BJ (cell line): ENCODE results near the gene ESM1. TPM values are rescaled to one million over a fixed set of nuclear protein-coding genes. Genes with fewer than 3 reads are reported as not detected.

Source experiments
- CTCF ChIA-PET: fragments of 350-600 bp; formaldehyde crosslinking; extraction: SDS; loops from one replicate; lab custom pipeline; 2021; ENCODE audit warnings: antibody characterized with exemption, inconsistent platforms; lab: Yijun Ruan, JAX
- POLR2A ChIA-PET: fragments of 300-600 bp; sonication (Branson Sonifier 250); formaldehyde crosslinking; extraction: SDS; loops from one replicate; lab custom pipeline; 2021; ENCODE audit warnings: antibody characterized with exemption; lab: Charles Lee
- DNase-seq: peaks from one replicate; pipeline ENCODE4 v3.0.0-alpha.2; 2011; ENCODE audit warnings: low read depth
- H3K27me3 ChIP-seq: 2 replicates; pipeline ENCODE4 v1.6.0; 2011; ENCODE audit warnings: low read length; ENCODE audit not compliant: control insufficient read depth, insufficient read depth
- H3K36me3 ChIP-seq: 2 replicates; pipeline ENCODE4 v1.5.1; 2011; ENCODE audit warnings: low read length; ENCODE audit not compliant: control insufficient read depth, insufficient read depth
- H3K4me3 ChIP-seq: 2 replicates; pipeline ENCODE4 v1.5.1; 2011; ENCODE audit warnings: low read depth, mild to moderate bottlenecking, control low read depth, low read length
- CTCF ChIP-seq: IDR thresholded peaks from 2 replicates; pipeline ENCODE4 v1.5.1; 2011; ENCODE audit warnings: low read depth, mild to moderate bottlenecking, control low read depth, inconsistent platforms, low read length, moderate library complexity; ENCODE audit not compliant: insufficient read depth
- polyA plus RNA-seq: library from polyadenylated mRNA; depleted of rRNA; stranded (reverse); fragments of >200 nt; gene quantifications from 2 replicates; pipeline ENCODE4 v1.2.3, GENCODE V29; 2011

Gene ESM1
- polyA plus RNA-seq, 1 experiment, result 2.4 TPM

- CTCF ChIA-PET, result interaction anchor here (1.2 to 4.2 kb wide), 5 partner anchors 9 to 180 kb away, joined by 3 to 21 read pairs (median 7); no protein-coding TSS in a partner anchor
- POLR2A ChIA-PET, result no interaction called here
Measured at GRCh38 chr5:54965806-54966205, 19.6 kb downstream of the ESM1 start.

GRCh38 chr5:54964405-54964804 lies 21.0 kb downstream of the ESM1 start:
- TF ChIP-seq CTCF, result no peak
- no peak for DNase-seq
- Histone ChIP-seq H3K4me3 (no peak overlapping the region), H3K36me3 (no peaks in the 10 kb centered on the region), H3K27me3 (no peaks in the 10 kb centered on the region)
- CTCF ChIA-PET, result interaction anchor here (1.4 to 4.2 kb wide), 2 partner anchors 20 to 182 kb away, joined by 5 to 21 read pairs; no protein-coding TSS in a partner anchor
- POLR2A ChIA-PET, result no interaction called here

More at GRCh38 chr5:54965806-54966205, 19.6 kb downstream of the ESM1 start:
- Histone ChIP-seq H3K36me3 (no peaks in the 10 kb centered on the region), H3K4me3 (no peak overlapping the region), H3K27me3 (no peaks in the 10 kb centered on the region)
- DNase-seq, result no peak
- no peak for TF ChIP-seq CTCF

GRCh38 chr5:54959673-54960418 lies 25.5 kb downstream of the ESM1 start:
- no peaks in the 10 kb centered on the region for H3K36me3 ChIP-seq
- ChIA-PET POLR2A (no interaction called here), CTCF (interaction anchor here (0.9 to 6.9 kb wide), 6 partner anchors 12 to 187 kb away, joined by 3 to 51 read pairs (median 4); no protein-coding TSS in a partner anchor)
- no peak overlapping the region for H3K4me3 ChIP-seq
- H3K27me3 ChIP-seq, result no peaks in the 10 kb centered on the region
- peak; percentile 27; the same call in 1 of the 2 replicates for TF ChIP-seq CTCF
- DNase-seq, result no peak

- no peak overlapping the region for H3K4me3 ChIP-seq
- no peaks in the 10 kb centered on the region for H3K27me3 ChIP-seq
- TF ChIP-seq CTCF, result no peak
- ChIA-PET POLR2A (no interaction called here), CTCF (interaction anchor here (0.9 to 6.9 kb wide), 4 partner anchors 9 to 50 kb away, joined by 3 to 51 read pairs (median 8); no protein-coding TSS in a partner anchor)
- no peaks in the 10 kb centered on the region for H3K36me3 ChIP-seq
- no peak for DNase-seq
Measured at GRCh38 chr5:54956922-54957321, 28.5 kb downstream of the ESM1 start.

- ChIA-PET CTCF (interaction anchor here (1.3 to 2.0 kb wide), 2 partner anchors 41 to 199 kb away, joined by 3 to 8 read pairs; no protein-coding TSS in a partner anchor), POLR2A (no interaction called here)
- Histone ChIP-seq H3K27me3 (no peaks in the 10 kb centered on the region; the same call in 1 of the 2 replicates), H3K4me3 (no peak overlapping the region), H3K36me3 (no peaks in the 10 kb centered on the region)
- DNase-seq, result no peak
- TF ChIP-seq CTCF, result no peak
Measured at GRCh38 chr5:54947187-54947586, 38.2 kb downstream of the ESM1 start.
